ENCODE measurements around the gene STARD9.

DNA sequence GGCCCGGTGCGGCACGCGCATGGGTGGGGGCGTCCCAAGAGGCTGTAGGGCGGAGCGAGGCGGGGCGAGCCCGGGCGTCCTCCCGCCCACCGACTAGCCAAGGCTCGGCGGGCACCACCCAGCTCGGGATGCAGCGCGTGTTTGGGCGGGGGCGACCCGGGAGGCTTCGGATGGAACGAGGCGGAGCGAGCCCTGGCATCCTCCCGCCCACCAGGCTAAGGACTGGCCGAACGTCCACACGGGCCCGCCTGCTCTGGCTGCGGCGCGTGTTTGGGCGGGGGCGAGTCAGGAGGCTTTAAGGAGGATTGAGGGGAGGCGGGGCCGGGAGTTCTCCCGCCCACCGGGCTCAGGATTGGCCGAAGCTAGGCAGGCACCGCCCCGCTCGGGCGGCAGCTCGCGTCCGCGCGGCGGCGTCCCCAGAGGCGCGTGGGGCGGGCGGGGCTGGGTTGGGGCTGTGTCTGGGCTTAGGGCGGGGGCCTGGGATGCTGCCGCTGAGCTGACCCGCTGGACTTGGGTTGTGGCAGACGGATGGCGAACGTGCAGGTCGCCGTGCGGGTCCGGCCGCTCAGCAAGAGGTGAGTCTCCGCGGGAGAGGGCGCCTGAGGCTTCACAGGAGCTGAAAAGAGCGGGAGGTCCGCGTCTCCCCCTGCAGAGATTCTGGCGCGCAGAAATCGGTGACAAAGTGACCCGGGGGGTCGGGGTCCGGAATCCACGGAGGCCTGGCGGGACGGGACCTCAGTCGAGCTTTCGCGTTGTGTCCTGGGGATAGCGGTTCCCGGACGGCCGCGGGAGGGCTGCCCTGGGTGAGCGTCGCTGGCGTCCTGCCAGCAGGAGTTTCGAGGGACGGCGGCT is at the start of gene STARD9:
- TF ChIP-seq, protein P1, sequence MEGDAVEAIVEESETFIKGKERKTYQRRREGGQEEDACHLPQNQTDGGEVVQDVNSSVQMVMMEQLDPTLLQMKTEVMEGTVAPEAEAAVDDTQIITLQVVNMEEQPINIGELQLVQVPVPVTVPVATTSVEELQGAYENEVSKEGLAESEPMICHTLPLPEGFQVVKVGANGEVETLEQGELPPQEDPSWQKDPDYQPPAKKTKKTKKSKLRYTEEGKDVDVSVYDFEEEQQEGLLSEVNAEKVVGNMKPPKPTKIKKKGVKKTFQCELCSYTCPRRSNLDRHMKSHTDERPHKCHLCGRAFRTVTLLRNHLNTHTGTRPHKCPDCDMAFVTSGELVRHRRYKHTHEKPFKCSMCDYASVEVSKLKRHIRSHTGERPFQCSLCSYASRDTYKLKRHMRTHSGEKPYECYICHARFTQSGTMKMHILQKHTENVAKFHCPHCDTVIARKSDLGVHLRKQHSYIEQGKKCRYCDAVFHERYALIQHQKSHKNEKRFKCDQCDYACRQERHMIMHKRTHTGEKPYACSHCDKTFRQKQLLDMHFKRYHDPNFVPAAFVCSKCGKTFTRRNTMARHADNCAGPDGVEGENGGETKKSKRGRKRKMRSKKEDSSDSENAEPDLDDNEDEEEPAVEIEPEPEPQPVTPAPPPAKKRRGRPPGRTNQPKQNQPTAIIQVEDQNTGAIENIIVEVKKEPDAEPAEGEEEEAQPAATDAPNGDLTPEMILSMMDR (IDR thresholded peaks at IDR 0.05 in 2 of 3, conservative IDR thresholded peaks at IDR 0.05 in 1 of 3; ENCODE audit: borderline replicate concordance in 1 of 3, insufficient read depth in 1 of 3, low read depth in 2 of 3, low read length in 2 of 3), result no peak
- peak; percentile 50 for TF ChIP-seq POLR2A (IDR thresholded peaks at IDR 0.05; ENCODE audit: borderline replicate concordance, extremely low read depth, insufficient read depth, insufficient read length)
- TF ChIP-seq POLR2AphosphoS5 (IDR thresholded peaks at IDR 0.05; ENCODE audit: low read depth, low read length), result peak; percentile 55
- no peak for TF ChIP-seq ZFX (IDR thresholded peaks at IDR 0.05)
- no peak for TF ChIP-seq JUND (IDR thresholded peaks at IDR 0.05)
- TF ChIP-seq EZH2 (IDR thresholded peaks at IDR 0.05), result no peak
- no peak for TF ChIP-seq ZNF274 (IDR thresholded peaks at IDR 0.05; ENCODE audit: low read depth, low read length)
- no peak for TF ChIP-seq CEBPB (IDR thresholded peaks at IDR 0.05; ENCODE audit: low read depth)
- TF ChIP-seq EZH2phosphoT487 (IDR thresholded peaks at IDR 0.05; ENCODE audit: borderline replicate concordance), result no peak
- no peak for TF ChIP-seq RAD21 (IDR thresholded peaks at IDR 0.05; ENCODE audit: low read depth)
- TF ChIP-seq SIN3A (IDR thresholded peaks at IDR 0.05; ENCODE audit: low read depth), result no peak
- peak; percentile 91 for TF ChIP-seq EGR1 (IDR thresholded peaks at IDR 0.05; ENCODE audit: low read depth)
